22Rv1 (cell line): Measurements from ENCODE around the gene ARMC6.

Source experiments
- CTCF ChIP-seq: fragments of 450-650 bp; IDR thresholded peaks from 2 replicates; pipeline ENCODE4 v1.5.1; 2017; ENCODE audit warnings: mild to moderate bottlenecking
- ZFX ChIP-seq: fragments of 450-650 bp; IDR thresholded peaks from 2 replicates; pipeline ENCODE4 v1.6.1; 2017; ENCODE audit warnings: antibody characterized with exemption, borderline replicate concordance

DNA sequence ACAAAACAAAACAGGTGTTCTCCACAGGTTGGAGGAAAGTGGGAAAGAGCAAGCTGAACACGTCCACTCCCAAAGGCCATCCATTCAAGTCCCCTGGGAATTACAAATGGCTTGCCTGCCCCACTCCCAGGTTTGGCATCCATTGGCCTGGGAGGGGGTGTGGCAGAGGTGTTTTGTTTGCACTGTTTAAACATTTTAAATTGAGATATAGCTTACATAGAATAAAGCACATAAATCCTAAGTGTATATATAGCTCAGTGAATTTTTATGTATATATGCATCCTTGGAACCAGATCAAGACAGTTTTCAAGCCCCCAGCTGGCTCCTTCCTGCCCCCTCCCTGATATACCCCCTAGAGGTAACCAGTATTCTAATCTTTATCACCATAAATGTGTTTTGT, 43.1 kb downstream of the ARMC6 start:
- TF ChIP-seq CTCF (no peak), ZFX (no peak)
